HAP-1 (cell line): Measurements from ENCODE around the gene PLSCR2.

Experiments used
- DNase-seq, 2 experiments: peaks; one replicate each; pipeline ENCODE4 v3.0.0-alpha.2; 2016 to 2020; ENCODE audit warnings: low spot score in 2 of 2
- H3K27me3 ChIP-seq: fragments of 250-450 bp; sonication (Bioruptor Pico); 2 replicates; pipeline ENCODE4 v1.5.1; 2020; ENCODE audit warnings: low read depth, mild to moderate bottlenecking, moderate library complexity
- H3K36me3 ChIP-seq: fragments of 250-450 bp; sonication (Bioruptor Pico); replicated peaks from 2 replicates; pipeline ENCODE4 v1.5.1; 2020; ENCODE audit warnings: mild to moderate bottlenecking
- H3K4me1 ChIP-seq: fragments of 250-450 bp; sonication (Bioruptor Pico); 2 replicates; pipeline ENCODE4 v1.5.1; 2020; ENCODE audit warnings: mild to moderate bottlenecking
- H3K4me3 ChIP-seq: fragments of 250-450 bp; sonication (Bioruptor Pico); 2 replicates; pipeline ENCODE4 v1.5.1; 2020; ENCODE audit warnings: mild to moderate bottlenecking, moderate library complexity
- H3K9me3 ChIP-seq: fragments of 250-450 bp; sonication (Bioruptor Pico); 2 replicates; pipeline ENCODE4 v1.5.1; 2020; ENCODE audit warnings: mild to moderate bottlenecking, moderate library complexity
- in situ Hi-C: fragments of 300-500 bp; cut with MboI; formaldehyde crosslinking; loops from 3 replicates; pipeline ENCODE4 v1.14.3; 2020; ENCODE audit warnings: low sequenced_read_pairs, inconsistent platforms, mixed read lengths

Gene PLSCR2, protein sequence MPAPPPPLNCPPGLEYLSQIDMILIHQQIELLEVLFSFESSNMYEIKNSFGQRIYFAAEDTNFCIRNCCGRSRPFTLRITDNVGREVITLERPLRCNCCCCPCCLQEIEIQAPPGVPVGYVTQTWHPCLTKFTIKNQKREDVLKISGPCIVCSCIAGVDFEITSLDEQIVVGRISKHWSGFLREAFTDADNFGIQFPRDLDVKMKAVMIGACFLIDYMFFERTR

DNA sequence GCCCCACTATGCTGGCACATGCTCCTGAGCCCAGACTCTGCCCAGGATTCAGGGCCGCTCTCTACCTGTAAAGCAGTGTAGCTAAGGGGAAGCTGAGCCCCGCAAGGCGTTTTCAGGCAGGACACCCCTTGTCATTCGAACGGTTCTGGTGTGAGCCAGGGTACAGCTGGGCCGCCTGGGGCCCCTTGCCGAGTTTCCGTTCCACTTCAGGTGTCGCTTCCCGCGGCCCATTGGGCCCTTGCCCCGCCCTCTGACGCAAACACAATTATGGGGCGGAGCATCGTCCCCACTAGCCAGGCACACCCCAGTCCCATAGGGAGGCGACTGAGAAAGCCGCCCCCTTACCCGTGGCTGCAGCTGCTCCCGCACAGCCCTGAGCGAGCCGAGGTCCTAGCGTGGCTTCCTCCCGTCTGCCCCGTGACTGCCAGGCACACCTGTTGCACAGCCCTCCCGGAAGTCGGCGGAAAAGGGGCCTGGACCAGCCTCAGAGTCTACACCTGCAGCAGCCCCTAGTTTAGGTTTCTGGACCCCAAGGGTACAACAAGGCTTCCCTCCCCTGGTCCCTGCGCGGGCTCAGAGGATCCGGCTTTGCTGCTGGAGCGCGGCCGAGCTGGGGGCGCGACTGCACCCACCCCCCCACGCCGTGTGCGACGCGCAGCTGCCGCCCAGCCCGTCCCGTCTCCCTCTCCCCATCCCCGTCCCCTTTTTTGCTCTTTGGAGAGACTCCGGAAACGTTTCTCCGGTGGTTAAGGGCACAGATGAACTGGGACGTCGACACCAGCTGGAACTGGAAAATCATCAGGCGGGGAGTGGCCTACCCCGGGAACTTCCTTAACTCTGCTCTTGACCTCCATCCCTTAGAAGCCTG is at the start of gene PLSCR2:
Gene PLSCR2 (minus strand): TSS at position 412 of the 868 bp plus-strand sequence. CDS start 9,657 bp downstream, outside the sequence.
- no peaks in the 10 kb centered on the region for H3K27me3 ChIP-seq
- H3K9me3 ChIP-seq: no peaks in the 10 kb centered on the region
- DNase-seq: no peak
- H3K4me1 ChIP-seq: peaks cover 6% of the 10 kb centered on the region; the same call in 1 of the 2 replicates
- H3K36me3 ChIP-seq: no peaks in the 10 kb centered on the region
- no peak within 1 kb of the TSS for H3K4me3 ChIP-seq
- in situ Hi-C loops: no loop called here

DNA sequence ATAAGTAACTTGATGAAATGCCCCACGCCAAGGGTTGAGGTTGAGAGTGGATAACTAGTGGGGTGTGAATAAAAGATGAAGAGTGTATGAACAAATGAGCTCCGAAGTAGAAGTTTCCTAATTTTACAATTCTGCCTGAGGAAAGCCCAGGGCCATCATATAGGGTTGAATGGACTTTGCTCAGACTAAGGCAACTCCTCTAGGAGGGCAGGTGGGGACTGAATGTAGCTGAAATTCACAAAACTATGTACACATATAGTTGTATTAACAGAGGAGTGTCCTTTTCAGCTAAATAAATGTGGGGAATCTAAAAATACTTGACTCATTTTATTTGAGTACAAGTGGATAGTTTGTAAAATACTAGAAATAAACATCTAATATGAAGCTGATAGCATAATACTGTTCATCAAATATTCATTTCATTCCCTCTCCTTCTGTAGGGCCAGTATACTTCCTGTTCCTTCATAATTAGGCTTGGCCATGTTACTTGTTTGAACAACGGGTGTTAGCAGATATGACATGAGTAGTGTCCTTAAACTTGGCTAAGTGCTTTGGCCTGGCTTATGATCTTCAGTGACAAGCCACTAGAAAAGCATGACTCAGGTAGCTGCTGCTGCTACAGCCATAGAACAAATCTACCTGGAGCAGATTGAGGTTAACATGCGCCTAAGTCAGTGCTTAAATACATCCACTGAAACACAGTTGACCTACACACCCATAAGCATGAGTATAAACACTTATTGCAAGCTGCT is 48.5 kb upstream of the PLSCR2 start:
- in situ Hi-C loops: no loop called here
- Histone ChIP-seq H3K4me3 (no peak overlapping the region), H3K36me3 (no peaks in the 10 kb centered on the region), H3K27me3 (no peaks in the 10 kb centered on the region), H3K4me1 (peaks cover 9% of the 10 kb centered on the region), H3K9me3 (no peaks in the 10 kb centered on the region)
- DNase-seq: no peak

DNA sequence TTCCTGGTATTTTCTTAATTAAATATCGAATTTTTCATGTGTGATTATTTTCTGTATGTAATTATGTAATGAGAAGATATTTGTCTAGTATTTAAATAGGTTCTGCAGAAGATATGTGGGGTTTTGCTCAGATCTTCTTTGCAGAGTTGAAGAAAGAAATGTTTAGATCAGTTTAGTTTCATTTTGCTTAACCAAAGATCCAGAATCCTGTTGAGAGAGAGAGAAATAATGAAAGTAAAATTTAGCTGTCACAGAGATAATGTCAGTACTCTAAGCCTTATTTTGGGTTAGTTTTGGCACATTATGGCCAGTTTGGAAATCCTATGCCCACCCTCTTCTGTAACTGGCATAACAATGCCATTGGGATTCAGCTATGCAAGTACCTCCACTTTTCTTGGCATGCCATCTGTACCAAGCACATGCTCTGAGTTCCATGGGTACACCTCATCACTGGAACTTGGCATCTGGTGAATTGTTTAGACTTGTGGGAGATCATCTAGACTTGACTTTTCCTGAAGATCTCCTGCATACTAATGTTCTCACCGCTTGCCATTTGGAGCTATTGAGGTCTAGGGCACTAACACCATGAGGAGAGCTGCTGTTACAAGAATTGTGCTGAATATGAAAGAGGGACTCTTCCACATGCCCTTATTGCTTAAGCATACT is 44.2 kb upstream of the PLSCR2 start:
- no peaks in the 10 kb centered on the region for H3K4me1 ChIP-seq
- no peaks in the 10 kb centered on the region for H3K9me3 ChIP-seq
- no peaks in the 10 kb centered on the region for H3K36me3 ChIP-seq
- no peaks in the 10 kb centered on the region for H3K27me3 ChIP-seq
- H3K4me3 ChIP-seq: no peak overlapping the region
- DNase-seq: no peak
- in situ Hi-C loops: no loop called here

DNA sequence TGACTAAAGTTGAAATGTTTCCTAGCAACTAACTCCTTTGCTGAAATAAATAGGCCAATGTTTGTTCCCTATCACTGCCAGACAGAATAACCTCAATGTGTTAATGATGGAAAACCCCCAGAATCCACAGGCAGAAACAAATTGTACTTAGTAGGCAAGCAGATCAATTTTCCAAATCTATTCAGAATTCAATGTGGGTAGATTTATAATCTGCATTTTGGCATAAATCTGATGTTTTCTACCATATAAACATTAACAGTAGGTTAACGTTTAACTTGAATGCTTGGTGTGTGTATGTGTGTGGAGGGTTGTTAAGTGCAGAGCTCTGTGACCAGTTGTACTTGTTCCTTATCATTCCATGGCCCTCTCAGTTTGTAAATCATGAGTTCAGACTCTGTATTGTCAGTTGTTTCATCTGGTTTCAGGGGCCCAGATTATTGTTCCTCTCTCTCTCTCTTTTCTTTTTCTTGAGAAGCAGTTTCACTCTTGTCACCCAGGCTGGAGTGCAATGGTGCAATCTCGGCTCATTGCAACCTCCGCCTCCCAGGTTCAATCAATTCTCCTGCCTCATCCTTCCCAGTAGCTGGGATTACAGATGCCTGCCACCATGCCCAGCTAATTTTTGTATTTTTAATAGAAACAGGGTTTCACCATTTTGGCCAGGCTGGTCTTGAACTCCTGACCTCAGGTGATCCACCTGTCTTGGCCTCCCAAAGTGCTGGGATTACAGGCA is 42.2 kb upstream of the PLSCR2 start:
- H3K9me3 ChIP-seq: no peaks in the 10 kb centered on the region
- H3K4me3 ChIP-seq: no peak overlapping the region
- H3K27me3 ChIP-seq: no peaks in the 10 kb centered on the region
- no peaks in the 10 kb centered on the region for H3K4me1 ChIP-seq
- no peak for DNase-seq
- in situ Hi-C loops: no loop called here
- no peaks in the 10 kb centered on the region for H3K36me3 ChIP-seq

DNA sequence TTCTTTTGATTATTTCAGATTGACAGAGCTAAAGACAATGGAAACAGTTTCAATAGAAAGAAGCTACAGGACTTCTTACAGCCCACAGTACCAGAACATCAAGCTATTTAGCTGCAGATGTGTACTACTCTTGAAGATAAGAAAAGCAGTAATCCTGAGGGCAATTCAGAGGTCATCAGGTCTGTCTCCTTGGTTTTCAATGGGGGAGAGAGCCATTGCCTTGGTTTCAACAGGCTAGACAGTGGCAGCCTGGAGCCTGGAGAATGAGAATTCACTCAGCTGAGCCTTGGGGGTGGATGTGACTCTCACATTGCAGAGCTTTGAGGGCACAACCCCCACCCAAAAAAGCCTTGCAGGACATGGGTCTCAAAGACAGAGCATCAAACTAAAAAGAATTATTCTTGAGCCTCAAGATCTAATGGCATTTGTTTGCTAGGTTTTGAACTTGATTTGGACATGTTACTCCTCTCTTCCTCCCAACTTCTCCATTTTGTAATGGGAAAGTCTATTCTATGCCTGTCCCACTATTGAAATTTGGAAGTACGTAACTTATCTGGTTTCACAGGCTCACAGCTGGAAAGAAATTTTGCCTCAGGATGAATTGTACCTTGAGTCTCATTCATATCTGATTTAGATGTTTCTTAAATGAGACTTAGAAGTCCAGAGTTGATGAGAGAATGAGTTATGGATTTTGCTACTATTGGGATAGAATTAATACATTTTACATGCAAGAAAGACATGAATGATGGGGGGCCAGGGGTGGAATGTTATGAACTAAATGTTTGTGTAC is 38.2 kb upstream of the PLSCR2 start:
- in situ Hi-C loops: no loop called here
- H3K9me3 ChIP-seq: no peaks in the 10 kb centered on the region
- DNase-seq: no peak
- H3K4me1 ChIP-seq: peaks cover 5% of the 10 kb centered on the region
- H3K4me3 ChIP-seq: no peak overlapping the region
- no peaks in the 10 kb centered on the region for H3K36me3 ChIP-seq
- H3K27me3 ChIP-seq: no peaks in the 10 kb centered on the region

DNA sequence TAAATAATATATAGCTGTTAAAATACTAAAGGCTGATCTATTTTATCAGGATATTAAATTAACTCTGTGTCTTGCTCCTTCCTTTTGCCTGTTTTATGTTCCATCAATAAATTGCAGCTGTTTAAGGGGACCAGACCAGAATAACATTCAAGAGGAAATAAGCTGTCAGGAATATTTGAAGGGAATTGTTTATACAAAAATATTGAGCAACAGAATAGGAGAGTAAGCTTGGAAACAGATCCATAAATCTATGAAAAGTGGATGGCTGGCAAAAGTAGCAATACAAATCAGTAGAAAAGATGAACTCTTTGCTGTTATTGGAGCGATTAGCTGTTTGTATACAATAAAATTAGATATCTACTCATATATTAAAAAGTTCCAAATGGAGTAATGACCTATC is 36.2 kb upstream of the PLSCR2 start:
- Histone ChIP-seq H3K4me3 (no peak overlapping the region), H3K27me3 (no peaks in the 10 kb centered on the region), H3K4me1 (peaks cover 5% of the 10 kb centered on the region), H3K9me3 (no peaks in the 10 kb centered on the region), H3K36me3 (no peaks in the 10 kb centered on the region)
- no peak for DNase-seq
- in situ Hi-C loops: no loop called here

DNA sequence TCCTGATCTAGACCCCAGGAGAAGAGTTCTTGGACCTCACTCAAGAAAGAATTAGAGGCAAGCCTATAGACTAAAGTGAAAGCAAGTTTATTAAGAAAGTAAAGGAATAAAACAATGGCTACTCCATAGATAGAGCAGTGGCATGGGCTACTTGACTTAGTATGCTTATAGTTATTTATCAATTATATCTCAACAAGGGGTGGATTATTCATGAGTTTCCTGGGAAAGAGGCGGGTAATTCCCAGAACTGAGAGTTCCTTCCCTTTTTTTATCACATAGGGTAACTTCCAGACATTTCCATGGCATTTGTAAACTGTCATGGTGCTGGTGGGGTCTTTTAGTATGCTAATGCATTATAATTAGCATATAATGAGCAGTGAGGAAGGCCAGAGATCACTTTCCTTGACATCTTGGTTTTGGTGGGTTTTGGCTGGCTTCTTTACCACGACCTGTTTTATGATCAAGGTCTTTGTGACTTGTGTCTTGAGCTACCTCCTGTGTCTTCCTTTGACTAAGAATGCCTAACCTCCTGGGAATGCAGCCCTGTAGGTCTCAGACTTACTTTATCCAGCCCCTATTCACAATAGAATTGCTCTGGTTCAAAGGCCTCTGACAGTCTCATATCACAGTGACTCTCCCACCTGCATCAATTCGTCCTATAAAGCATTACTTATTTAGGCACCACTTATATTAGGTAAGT is 35.3 kb upstream of the PLSCR2 start:
- H3K9me3 ChIP-seq: no peaks in the 10 kb centered on the region
- no peaks in the 10 kb centered on the region for H3K27me3 ChIP-seq
- no peak overlapping the region for H3K4me3 ChIP-seq
- no peaks in the 10 kb centered on the region for H3K36me3 ChIP-seq
- H3K4me1 ChIP-seq: peaks cover 5% of the 10 kb centered on the region
- no peak for DNase-seq
- in situ Hi-C loops: no loop called here

DNA sequence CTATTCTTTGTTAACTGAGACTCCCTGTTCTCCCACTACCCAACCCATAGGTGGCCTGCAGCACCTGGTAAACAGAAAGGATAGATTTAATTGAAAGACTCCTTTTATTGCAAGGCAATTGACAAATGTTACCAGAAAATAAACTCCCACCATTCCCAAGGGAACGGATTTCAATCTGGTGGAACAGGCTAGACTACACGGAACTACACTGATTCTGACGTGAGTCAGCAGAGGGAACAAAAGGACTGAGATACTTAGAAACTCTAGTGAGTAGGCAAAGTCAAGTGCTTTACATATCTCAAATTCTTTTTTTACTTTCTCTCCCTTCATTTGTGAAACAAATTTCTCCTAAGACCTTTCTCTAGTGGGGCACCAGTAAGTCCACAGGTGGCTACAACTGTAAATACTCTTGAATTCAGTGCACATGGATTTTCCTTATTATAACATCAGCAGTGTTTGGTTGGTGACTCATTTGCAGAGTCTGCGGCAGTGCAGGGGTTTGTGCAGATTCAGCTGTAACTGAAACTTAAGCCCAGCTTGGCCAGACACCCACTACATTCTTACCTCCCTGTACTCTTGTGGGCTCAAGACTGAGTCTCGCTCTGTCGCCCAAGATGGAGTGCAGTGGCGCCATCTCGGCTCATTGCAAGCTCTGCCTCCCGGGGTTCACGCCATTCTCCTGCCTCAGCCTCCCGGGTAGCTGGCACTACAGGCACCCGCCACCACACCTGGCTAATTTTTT is 34.3 kb upstream of the PLSCR2 start:
- no peaks in the 10 kb centered on the region for H3K9me3 ChIP-seq
- H3K4me1 ChIP-seq: peaks cover 5% of the 10 kb centered on the region
- no peak for DNase-seq
- no peaks in the 10 kb centered on the region for H3K27me3 ChIP-seq
- no peak overlapping the region for H3K4me3 ChIP-seq
- H3K36me3 ChIP-seq: no peaks in the 10 kb centered on the region
- in situ Hi-C loops: no loop called here

DNA sequence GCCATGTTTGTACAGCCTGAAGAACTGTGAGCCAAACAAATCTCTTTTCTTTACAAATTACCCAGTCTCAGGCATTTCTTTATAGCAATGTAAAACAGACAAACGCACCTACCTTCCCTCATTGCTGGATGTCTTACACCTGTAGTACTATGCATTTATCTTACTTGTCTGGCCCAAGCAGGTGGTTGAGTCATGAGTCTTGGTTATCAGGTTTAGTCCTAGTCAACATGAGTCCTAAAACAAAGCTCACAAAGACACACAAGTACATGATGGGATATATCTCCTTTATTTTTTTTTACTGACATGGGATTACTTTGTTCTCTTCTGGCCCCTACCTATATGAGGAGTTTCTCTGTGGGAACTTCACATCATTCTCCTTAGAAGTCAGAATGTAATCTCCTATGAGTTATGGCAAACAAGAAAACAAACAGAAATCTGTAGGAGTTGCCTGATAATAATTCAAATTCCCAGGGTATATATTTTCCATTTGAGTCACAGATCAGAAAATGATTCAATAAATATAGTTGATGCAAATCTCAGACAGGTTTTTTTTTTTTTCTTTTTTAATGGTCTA is 33.6 kb upstream of the PLSCR2 start:
- H3K9me3 ChIP-seq: no peaks in the 10 kb centered on the region
- DNase-seq: no peak
- H3K36me3 ChIP-seq: no peaks in the 10 kb centered on the region
- H3K4me3 ChIP-seq: no peak overlapping the region
- H3K4me1 ChIP-seq: peaks cover 5% of the 10 kb centered on the region
- H3K27me3 ChIP-seq: no peaks in the 10 kb centered on the region
- in situ Hi-C loops: no loop called here

DNA sequence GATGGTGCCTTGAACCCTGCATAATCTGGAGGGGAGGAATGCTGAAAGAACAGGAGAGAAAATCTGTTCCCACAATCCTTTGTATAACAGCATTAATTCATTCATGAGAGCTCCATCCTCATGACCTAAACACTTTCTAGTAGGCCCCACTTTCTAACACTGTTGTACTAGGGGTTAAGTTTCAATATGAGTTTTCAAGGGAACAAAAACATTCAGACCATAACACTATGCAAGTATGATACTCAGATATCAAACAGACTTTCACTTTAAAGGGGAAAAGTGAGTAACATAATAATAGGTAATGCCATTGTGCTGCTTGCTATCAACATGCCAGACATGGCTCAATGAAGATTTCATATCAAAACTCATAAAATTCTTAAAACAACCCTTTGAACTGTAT is 32.4 kb upstream of the PLSCR2 start:
- H3K27me3 ChIP-seq: no peaks in the 10 kb centered on the region
- H3K36me3 ChIP-seq: no peaks in the 10 kb centered on the region
- in situ Hi-C loops: no loop called here
- no peaks in the 10 kb centered on the region for H3K9me3 ChIP-seq
- H3K4me1 ChIP-seq: peaks cover 5% of the 10 kb centered on the region
- no peak overlapping the region for H3K4me3 ChIP-seq
- no peak for DNase-seq

DNA sequence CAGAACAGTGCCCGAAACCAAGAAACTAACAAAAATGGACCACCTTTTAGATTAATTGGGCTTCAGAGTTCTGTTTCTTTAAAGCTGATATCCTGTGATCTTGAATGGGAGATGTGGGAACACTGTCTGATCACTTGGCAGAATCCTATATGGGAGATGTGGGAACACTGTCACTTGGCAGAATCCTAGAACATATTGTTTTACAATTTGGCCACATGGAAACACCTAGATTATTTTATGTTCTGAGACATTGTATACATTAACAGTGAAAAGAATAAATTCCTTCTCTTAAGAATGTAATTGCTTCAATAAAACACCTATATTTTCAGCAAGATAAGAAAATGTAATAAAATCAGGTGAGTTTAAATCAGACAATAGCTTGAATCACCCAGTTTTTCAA is 30.3 kb upstream of the PLSCR2 start:
- H3K27me3 ChIP-seq: no peaks in the 10 kb centered on the region
- H3K4me3 ChIP-seq: no peak overlapping the region
- no peaks in the 10 kb centered on the region for H3K36me3 ChIP-seq
- no peaks in the 10 kb centered on the region for H3K9me3 ChIP-seq
- in situ Hi-C loops: no loop called here
- DNase-seq: no peak
- peaks cover 4% of the 10 kb centered on the region for H3K4me1 ChIP-seq
